ENCODE measurements around the gene FNDC3A. TPM values are rescaled to one million over a fixed set of nuclear protein-coding genes. Genes with fewer than 3 reads are reported as not detected.

FNDC3A gene
- total and polyA plus RNA-seq, 2 experiments from 2014 or later, result 19.5 to 50.4 TPM

DNA sequence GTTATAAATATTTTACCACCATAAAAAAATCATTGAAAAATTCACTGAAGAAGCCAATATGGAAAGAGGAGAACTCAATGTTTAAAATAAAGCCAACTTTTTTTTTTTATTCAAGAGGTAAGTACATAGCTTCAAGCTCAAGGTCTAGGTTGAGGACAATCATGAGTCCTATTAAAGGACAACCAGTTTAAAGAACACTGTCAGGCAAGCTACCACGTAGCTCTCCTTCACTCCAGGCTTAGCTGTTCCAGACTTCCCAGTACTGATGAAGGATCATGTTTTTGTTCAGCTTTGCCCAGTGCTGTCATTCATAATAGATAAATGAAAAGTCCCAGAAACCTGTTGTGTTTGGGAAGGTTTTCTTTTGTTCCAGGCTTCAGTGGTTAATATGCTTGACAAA, 234.4 kb downstream of the FNDC3A start:
- no peaks in the 10 kb centered on the region for H3K4me1 ChIP-seq (ENCODE audit: insufficient read depth)
- no peak overlapping the region for H3K9ac ChIP-seq
- H2AFZ ChIP-seq, result no peak overlapping the region
- TF ChIP-seq EZH2phosphoT487 (IDR thresholded peaks at IDR 0.05; ENCODE audit: insufficient read depth, low read depth) (no peak), EZH2 (IDR thresholded peaks at IDR 0.05; ENCODE audit: insufficient read depth, poor library complexity, severe bottlenecking) (no peak)
- no peaks in the 10 kb centered on the region for H3K9me3 ChIP-seq (ENCODE audit: low read depth)
- H3K27me3 ChIP-seq (replicated peaks; ENCODE audit: insufficient read depth), result no peaks in the 10 kb centered on the region
- in situ Hi-C loops (cut with MboI), result no loop called here
- no peak for DNase-seq
- peaks cover 29% of the 10 kb centered on the region for H3K36me3 ChIP-seq (ENCODE audit: low read depth)
- WGBS, 2 experiments (ENCODE audit: low coverage in 1 of 2, low lambda C conversion rate in 2 of 2, missing lambda C conversion rate in 2 of 2), result 95 to 97% methylated on average over 1 of the region's 1 CpG
- no peaks in the 10 kb centered on the region for H4K20me1 ChIP-seq (ENCODE audit: insufficient read depth)
- H3K9me2 ChIP-seq (ENCODE audit: insufficient read depth), result no peaks in the 10 kb centered on the region
- no peak overlapping the region for H3K4me2 ChIP-seq (ENCODE audit: unreplicated experiment)
- H3K4me3 ChIP-seq, result no peak overlapping the region
- H3F3A ChIP-seq (ENCODE audit: insufficient read depth), result peaks cover 31% of the 10 kb centered on the region
- H3K27ac ChIP-seq, result no peak overlapping the region
- no peaks in the 10 kb centered on the region for H3K79me2 ChIP-seq (ENCODE audit: insufficient read depth)

DNA sequence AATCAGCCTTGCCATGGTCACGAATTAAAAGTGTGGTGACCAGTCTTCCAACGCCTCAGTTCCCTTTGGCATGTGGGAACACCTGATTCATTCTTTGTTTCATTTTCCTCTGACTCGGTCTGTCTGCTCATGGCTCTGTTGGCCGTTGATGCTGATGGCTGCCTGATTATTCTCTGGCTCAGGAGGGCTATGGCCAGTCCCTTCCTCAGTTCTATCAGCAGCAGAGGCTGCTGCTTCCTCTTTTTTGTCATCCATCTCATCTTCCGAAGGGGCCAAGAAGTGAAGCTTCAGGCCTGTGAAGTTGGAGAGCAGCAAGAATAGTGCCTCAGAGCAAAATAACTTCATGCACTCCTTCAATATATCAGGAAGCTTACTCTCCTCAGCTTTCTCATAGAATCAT, 235.0 kb downstream of the FNDC3A start:
- 96% methylated on average over 5 of the region's 5 CpGs for WGBS, 2 experiments (ENCODE audit: low coverage in 1 of 2, low lambda C conversion rate in 2 of 2, missing lambda C conversion rate in 2 of 2)
- TF ChIP-seq EZH2 (IDR thresholded peaks at IDR 0.05; ENCODE audit: insufficient read depth, poor library complexity, severe bottlenecking) (no peak), EZH2phosphoT487 (IDR thresholded peaks at IDR 0.05; ENCODE audit: insufficient read depth, low read depth) (no peak)

DNA sequence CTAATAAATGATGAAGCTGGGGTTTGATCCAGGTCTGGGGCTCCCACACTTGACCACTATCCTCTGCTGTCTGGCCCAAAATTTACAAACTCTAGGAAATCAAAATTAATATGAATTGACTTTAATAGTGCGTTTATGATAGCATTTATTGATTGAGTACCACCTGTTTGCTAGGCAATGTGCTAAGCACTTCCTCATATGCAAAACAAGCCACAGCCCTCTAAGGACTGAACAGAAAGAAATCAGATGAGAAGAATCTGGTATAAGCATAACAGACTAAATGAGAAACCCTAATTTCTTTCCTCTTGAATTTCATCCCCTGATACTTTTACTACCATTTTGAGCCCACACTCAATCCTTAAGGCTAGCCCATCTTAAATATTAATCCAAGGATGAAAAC, 237.8 kb downstream of the FNDC3A start:
- peaks cover 15% of the 10 kb centered on the region for H3K27me3 ChIP-seq (replicated peaks; ENCODE audit: insufficient read depth)
- H3K4me1 ChIP-seq (ENCODE audit: insufficient read depth), result no peaks in the 10 kb centered on the region
- 100% methylated on average over 1 of the region's 1 CpG for WGBS, 2 experiments (ENCODE audit: low coverage in 1 of 2, low lambda C conversion rate in 2 of 2, missing lambda C conversion rate in 2 of 2)
- no peaks in the 10 kb centered on the region for H3K9me3 ChIP-seq (ENCODE audit: low read depth)
- H3K4me3 ChIP-seq, result no peak overlapping the region
- TF ChIP-seq EZH2 (IDR thresholded peaks at IDR 0.05; ENCODE audit: insufficient read depth, poor library complexity, severe bottlenecking) (no peak), EZH2phosphoT487 (IDR thresholded peaks at IDR 0.05; ENCODE audit: insufficient read depth, low read depth) (no peak)
- H3K9ac ChIP-seq, result no peak overlapping the region
- peaks cover 22% of the 10 kb centered on the region for H3F3A ChIP-seq (ENCODE audit: insufficient read depth)
- no peak overlapping the region for H3K4me2 ChIP-seq (ENCODE audit: unreplicated experiment)
- peaks cover 2% of the 10 kb centered on the region; the same call in 1 of the 2 replicates for H3K36me3 ChIP-seq (ENCODE audit: low read depth)
- no peak overlapping the region for H3K27ac ChIP-seq
- in situ Hi-C loops (cut with MboI), result no loop called here
- no peak overlapping the region for H2AFZ ChIP-seq
- no peaks in the 10 kb centered on the region for H3K79me2 ChIP-seq (ENCODE audit: insufficient read depth)
- H4K20me1 ChIP-seq (ENCODE audit: insufficient read depth), result no peaks in the 10 kb centered on the region
- DNase-seq, result no peak
- no peaks in the 10 kb centered on the region for H3K9me2 ChIP-seq (ENCODE audit: insufficient read depth)

More for the DNA sequence above, 235.0 kb downstream of the FNDC3A start:
- Histone ChIP-seq H2AFZ (no peak overlapping the region), H3K27ac (no peak overlapping the region), H3K4me2 (ENCODE audit: unreplicated experiment) (no peak overlapping the region), H3K27me3 (replicated peaks; ENCODE audit: insufficient read depth) (no peaks in the 10 kb centered on the region), H3F3A (ENCODE audit: insufficient read depth) (peaks cover 31% of the 10 kb centered on the region), H3K9ac (no peak overlapping the region), H3K4me1 (ENCODE audit: insufficient read depth) (no peaks in the 10 kb centered on the region), H3K9me3 (ENCODE audit: low read depth) (no peaks in the 10 kb centered on the region), H3K36me3 (ENCODE audit: low read depth) (peaks cover 24% of the 10 kb centered on the region), H3K79me2 (ENCODE audit: insufficient read depth) (no peaks in the 10 kb centered on the region), H3K4me3 (no peak overlapping the region), H3K9me2 (ENCODE audit: insufficient read depth) (no peaks in the 10 kb centered on the region), H4K20me1 (ENCODE audit: insufficient read depth) (no peaks in the 10 kb centered on the region)
- no peak for DNase-seq
- in situ Hi-C loops (cut with MboI), result no loop called here

DNA sequence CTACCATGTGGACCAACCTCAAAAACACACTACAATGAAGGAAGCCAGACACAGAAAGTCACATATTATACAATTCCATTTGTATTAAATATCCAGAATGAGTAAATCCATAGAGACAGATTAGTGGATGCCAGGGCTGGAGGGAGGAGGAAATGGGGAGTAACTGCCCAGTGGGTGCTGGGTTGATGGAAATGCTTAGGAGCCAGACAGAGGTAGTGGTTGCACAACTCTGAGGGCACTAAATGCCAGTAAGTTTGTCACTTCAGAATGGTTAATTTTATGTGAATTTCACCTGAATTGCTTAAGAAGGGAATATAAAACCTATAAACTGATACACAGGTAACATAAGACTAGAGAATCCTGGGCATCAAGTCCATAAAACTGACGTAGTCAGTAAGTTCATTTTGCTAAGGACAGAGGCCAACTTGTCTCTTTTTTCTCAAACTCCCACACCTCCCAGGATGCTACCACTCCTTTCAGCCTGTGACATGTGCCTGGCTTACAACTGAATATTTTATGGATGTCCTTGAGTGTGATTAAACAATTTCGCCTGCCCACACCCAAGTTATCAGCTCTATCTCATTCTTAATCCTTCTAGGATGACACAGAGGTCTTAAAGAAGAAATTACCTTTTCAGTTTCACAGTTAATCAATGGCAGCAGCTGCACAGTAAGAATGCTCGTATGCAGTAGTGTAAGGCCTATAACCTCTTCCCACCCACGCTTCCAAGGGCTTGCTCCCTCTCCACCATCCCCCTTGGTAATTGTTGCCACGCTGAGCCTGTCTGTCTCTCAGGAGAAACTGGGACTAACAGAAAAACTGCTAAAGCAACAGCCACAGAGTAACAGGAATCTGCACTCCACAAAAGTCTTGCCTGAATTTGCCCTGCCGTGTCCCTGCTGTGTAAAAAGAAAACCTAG, 238.5 kb downstream of the FNDC3A start:
- 49 to 56% methylated on average over 6 of the region's 6 CpGs for WGBS, 2 experiments (ENCODE audit: low coverage in 1 of 2, low lambda C conversion rate in 2 of 2, missing lambda C conversion rate in 2 of 2)
- Histone ChIP-seq H2AFZ (no peak overlapping the region), H3K9me2 (ENCODE audit: insufficient read depth) (no peaks in the 10 kb centered on the region), H3K36me3 (ENCODE audit: low read depth) (no peaks in the 10 kb centered on the region; the same call in 1 of the 2 replicates), H3K4me2 (ENCODE audit: unreplicated experiment) (no peak overlapping the region), H3K27me3 (replicated peaks; ENCODE audit: insufficient read depth) (peaks cover 22% of the 10 kb centered on the region), H3K4me1 (ENCODE audit: insufficient read depth) (no peaks in the 10 kb centered on the region), H3K9me3 (ENCODE audit: low read depth) (no peaks in the 10 kb centered on the region), H3K9ac (no peak overlapping the region), H3F3A (ENCODE audit: insufficient read depth) (peaks cover 18% of the 10 kb centered on the region), H3K27ac (no peak overlapping the region), H3K4me3 (no peak overlapping the region), H3K79me2 (ENCODE audit: insufficient read depth) (no peaks in the 10 kb centered on the region), H4K20me1 (ENCODE audit: insufficient read depth) (no peaks in the 10 kb centered on the region)
- DNase-seq, result peak; percentile 9
- TF ChIP-seq EZH2phosphoT487 (IDR thresholded peaks at IDR 0.05; ENCODE audit: insufficient read depth, low read depth) (no peak), EZH2 (IDR thresholded peaks at IDR 0.05; ENCODE audit: insufficient read depth, poor library complexity, severe bottlenecking) (no peak)
- in situ Hi-C loops (cut with MboI), result no loop called here
